Measurements from ENCODE around the gene CCL11.
"Not testable (repeated sequence)": the region's sequence is repeated elsewhere in the genome, so short reads cannot be mapped to it uniquely, and the experiment has no call there.

The CCL11 gene

DNA sequence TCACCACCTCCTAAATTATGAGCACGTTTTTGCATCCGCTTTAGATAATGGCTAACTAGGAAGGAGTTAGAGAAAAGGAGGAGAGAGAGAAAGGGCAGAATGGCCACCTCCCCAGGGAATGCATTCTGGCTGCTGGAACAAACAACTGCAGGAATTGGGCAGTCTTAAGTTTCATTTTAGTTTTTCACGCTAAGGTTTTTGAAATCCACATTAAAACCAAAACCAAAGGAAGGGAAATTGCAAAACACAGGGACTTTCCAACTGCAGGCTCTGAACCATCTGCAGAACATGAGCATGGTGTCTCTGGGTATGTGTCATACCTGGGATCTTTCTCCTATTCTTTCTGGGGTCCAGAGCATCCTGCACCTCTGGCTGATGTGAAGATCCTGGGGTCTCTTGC lies 21.6 kb downstream of the CCL11 start:
- no peak for DNase-seq (ENCODE audit: low read depth in 2 of 2)

GRCh38 chr17:34308371-34308770 lies 22.8 kb downstream of the CCL11 start:
- DNase-seq (ENCODE audit: low read depth in 2 of 2) = no peak

DNA sequence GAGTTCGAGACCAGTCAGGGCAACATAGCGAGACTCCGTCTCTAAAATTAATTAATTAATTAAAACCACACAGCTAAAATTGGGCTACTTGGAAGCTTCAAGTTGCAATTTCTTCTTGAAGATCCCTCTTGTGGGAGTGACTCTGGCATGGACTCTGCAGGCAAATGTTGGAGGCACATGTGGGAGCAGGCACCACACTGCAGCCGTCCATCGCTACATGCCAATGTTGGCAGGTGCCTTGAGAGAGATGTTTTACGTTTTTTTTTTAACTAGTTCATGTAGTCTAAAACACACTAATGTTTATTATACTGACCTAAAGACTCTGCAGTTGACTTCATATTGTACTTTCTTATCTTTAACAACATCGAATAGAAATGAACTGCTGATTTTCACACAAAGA lies 25.7 kb downstream of the CCL11 start:
- no peak for DNase-seq (ENCODE audit: low read depth in 2 of 2)

- DNase-seq (ENCODE audit: low read depth in 2 of 2) = no peak
Measured at GRCh38 chr17:34312080-34312479, 26.5 kb downstream of the CCL11 start.

DNA sequence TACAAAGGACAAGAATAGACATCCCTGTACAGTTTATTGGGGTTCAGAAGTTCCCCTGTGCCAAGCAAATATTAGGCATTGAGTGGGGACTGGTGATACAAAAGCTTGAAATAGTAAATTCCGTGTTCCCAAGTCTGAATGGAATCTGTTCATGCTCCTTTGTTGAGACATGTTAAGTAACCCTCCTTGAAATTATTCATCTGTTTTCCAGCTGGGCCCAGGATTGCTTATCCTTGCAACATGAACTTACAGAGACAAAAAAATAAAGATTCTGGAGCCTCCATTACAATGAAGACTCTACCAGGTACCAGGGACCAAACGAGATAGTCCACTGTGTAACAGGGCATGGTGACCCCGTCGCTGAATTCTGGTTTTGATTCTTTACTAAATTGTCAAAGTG lies 27.6 kb downstream of the CCL11 start:
- no peak for DNase-seq (ENCODE audit: low read depth in 2 of 2)

DNA sequence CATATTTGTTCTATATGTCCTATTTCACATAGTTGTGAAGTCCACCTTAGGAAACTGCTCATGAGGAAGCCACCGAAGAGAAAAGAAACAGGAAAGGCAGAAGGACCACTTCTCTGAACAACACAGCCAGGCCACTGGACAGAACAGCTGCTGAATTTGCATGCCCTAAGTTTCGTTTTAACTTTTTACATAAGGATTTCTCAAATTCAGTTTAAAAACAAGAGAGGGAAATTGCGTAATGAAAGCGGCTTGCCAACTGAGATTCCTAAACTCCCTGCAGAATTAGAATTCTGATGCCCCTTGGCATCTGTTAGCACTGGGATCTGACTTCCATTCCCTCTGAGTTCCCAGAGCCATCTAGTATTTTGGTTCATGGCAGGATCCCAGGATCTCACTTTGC lies 28.7 kb downstream of the CCL11 start:
- DNase-seq (ENCODE audit: low read depth in 2 of 2) = no peak

GRCh38 chr17:34318474-34318873 lies 32.9 kb downstream of the CCL11 start:
- no peak for DNase-seq (ENCODE audit: low read depth in 2 of 2)

GRCh38 chr17:34319039-34319483 lies 33.5 kb downstream of the CCL11 start, which contains the start of gene CCL8:
CCL8 (plus strand) TSS chr17:34319435; CDS start chr17:34319502, 67 bp downstream.
- no peak for DNase-seq (ENCODE audit: low read depth in 2 of 2)

GRCh38 chr17:34321964-34322363 lies 36.4 kb downstream of the CCL11 start:
- DNase-seq (ENCODE audit: low read depth in 2 of 2) = no peak

GRCh38 chr17:34327580-34327979 lies 42.0 kb downstream of the CCL11 start:
- DNase-seq (ENCODE audit: low read depth in 2 of 2) = not testable (repeated sequence)

GRCh38 chr17:34337701-34338100 lies 52.2 kb downstream of the CCL11 start:
- DNase-seq (ENCODE audit: low read depth in 2 of 2) = no peak

Data from activated CD4-positive, alpha-beta T cell treated with anti-CD3 and anti-CD28 coated beads for 24 hours (primary cell).